Breast epithelium (tissue), 4 donors: ENCODE measurements around the gene OVAAL. TPM values are rescaled to one million over a fixed set of nuclear protein-coding genes. Genes with fewer than 3 reads are reported as not detected.

Experiments used
- DNase-seq, 2 donors: peaks; one replicate each; pipeline ENCODE4 v3.0.0-alpha.2; 2019; ENCODE audit warnings: low spot score in 2 of 2
- H3K27ac ChIP-seq, 2 donors: fragments of 200-600 bp; sonication (generic) in 1 of 2; one replicate each; pipeline ENCODE4 v1.5.1; 2016 to 2019; ENCODE audit warnings: mild to moderate bottlenecking in 1 of 2
- H3K27me3 ChIP-seq, 2 donors: fragments of 200-600 bp; sonication (generic) in 1 of 2; one replicate each; pipeline versions ENCODE4 v1.5.1 to v1.6.0; 2017 to 2019; ENCODE audit warnings: control low read depth in 1 of 2, mild to moderate bottlenecking in 1 of 2
- H3K36me3 ChIP-seq: fragments of 200-600 bp; one replicate; pipeline ENCODE4 v1.5.1; 2019
- H3K4me1 ChIP-seq, 2 donors: fragments of 200-600 bp; sonication (generic); one replicate each; pipeline ENCODE4 v1.5.1; 2016 to 2019; ENCODE audit warnings: control low read depth in 1 of 2
- H3K4me3 ChIP-seq, 3 donors: fragments of 200-600 bp; sonication (generic); 1 replicate in 2 of 3; 2 replicates in 1 of 3; pipeline ENCODE4 v1.5.1; 2016 to 2019; ENCODE audit warnings: mild to moderate bottlenecking in 3 of 3, moderate library complexity in 2 of 3
- H3K9me3 ChIP-seq, 2 donors: fragments of 200-600 bp; sonication (generic) in 1 of 2; one replicate each; pipeline ENCODE4 v1.5.1; 2016 to 2019; ENCODE audit warnings: control low read depth in 1 of 2
- POLR2A ChIP-seq: fragments of 450-650 bp; IDR thresholded peaks from one replicate; pipeline ENCODE4 v1.6.1; 2016; ENCODE audit warnings: antibody characterized with exemption, mild to moderate bottlenecking, moderate library complexity
- POLR2AphosphoS5 ChIP-seq, 3 donors: sonication (generic); formaldehyde crosslinking; IDR thresholded peaks; one replicate each; pipeline ENCODE4 v1.6.1; 2017; ENCODE audit warnings: antibody characterized with exemption in 3 of 3
- intact Hi-C: fragments of 100-400 bp; cut with DNase I; formaldehyde crosslinking; loops from one replicate; pipeline ENCODE4 v1.15.1; 2023; ENCODE audit warnings: low total_unique reads
- total RNA-seq, 3 donors: library from RNA; depleted of rRNA; stranded (reverse); fragments of >200 nt; gene quantifications; one replicate each; pipeline ENCODE4 v1.1.0, GENCODE V29; 2016
- TF ChIP-seq, protein P1 (sequence below), 3 donors: fragments of 450-650 bp; IDR thresholded peaks; one replicate each; pipeline ENCODE4 v1.5.1; 2016 to 2017; ENCODE audit warnings: antibody characterized with exemption in 3 of 3, mild to moderate bottlenecking in 3 of 3, moderate library complexity in 3 of 3

Gene OVAAL
- total RNA-seq, 3 donors from 2014 or later, result not detected

DNA sequence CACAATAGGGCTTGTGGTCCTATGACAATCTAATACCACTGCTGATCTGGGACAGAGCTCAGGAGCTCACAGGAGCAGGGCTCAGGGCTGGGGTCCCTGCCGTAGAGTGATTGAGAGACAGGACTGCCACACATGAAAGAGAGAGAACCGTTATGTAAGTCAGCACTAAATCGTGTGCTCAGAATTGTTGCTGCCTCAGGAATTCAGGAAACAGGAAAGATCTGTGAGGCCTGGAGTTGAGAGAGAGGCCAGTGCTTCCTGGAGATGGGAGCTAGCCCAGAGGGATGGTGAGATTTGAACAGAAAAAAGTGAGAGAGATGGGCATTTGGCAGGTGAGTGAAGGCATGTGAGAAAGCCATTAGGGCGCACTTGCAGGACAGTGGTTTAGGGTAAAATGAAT lies 38.9 kb upstream of the OVAAL start:
- Histone ChIP-seq H3K4me3 (no peak overlapping the region), H3K36me3 (no peaks in the 10 kb centered on the region), H3K4me1 (no peaks in the 10 kb centered on the region), H3K27ac (no peak overlapping the region), H3K27me3 (no peaks in the 10 kb centered on the region), H3K9me3 (no peaks in the 10 kb centered on the region)
- DNase-seq, result no peak
- intact Hi-C loops, result no loop called here
- TF ChIP-seq, protein P1, sequence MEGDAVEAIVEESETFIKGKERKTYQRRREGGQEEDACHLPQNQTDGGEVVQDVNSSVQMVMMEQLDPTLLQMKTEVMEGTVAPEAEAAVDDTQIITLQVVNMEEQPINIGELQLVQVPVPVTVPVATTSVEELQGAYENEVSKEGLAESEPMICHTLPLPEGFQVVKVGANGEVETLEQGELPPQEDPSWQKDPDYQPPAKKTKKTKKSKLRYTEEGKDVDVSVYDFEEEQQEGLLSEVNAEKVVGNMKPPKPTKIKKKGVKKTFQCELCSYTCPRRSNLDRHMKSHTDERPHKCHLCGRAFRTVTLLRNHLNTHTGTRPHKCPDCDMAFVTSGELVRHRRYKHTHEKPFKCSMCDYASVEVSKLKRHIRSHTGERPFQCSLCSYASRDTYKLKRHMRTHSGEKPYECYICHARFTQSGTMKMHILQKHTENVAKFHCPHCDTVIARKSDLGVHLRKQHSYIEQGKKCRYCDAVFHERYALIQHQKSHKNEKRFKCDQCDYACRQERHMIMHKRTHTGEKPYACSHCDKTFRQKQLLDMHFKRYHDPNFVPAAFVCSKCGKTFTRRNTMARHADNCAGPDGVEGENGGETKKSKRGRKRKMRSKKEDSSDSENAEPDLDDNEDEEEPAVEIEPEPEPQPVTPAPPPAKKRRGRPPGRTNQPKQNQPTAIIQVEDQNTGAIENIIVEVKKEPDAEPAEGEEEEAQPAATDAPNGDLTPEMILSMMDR (IDR thresholded peaks at IDR 0.05), result no peak
- TF ChIP-seq POLR2AphosphoS5 (IDR thresholded peaks at IDR 0.05) (no peak), POLR2A (no peak)

DNA sequence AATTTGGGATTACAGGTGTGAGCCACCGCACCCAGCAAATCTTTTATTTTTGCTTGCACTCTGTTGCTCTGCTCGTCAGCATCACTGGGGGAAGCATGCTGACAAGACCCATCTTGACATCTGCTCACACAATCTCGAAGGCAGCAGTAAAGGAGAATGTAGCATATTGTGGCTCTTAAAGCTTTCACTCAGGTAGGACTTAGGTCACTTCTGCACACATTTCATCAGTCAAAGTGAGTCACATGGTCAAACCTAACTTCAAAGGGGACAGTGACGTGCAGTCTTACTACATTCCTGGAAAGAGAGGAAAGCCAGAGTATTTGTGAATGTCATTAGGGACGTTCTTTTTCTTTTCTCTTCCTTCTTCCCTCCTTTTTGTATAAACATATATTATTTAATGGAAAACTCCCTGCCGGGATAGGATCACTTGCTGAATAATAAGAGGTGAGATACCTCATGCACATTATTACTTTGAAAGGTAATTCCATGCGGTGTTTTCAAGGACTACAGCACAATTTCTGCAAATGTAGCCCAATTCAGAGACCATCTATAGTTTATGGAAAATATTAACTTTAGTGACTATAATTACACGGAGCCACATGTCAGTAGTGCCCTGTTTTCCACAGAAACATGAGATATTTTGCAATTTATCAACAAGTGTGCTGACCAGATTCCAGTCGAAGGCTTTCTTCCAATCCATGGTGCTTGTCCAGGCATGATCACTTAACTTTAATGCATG lies 37.1 kb upstream of the OVAAL start:
- Histone ChIP-seq H3K9me3 (no peaks in the 10 kb centered on the region), H3K4me3 (no peak overlapping the region), H3K27ac (peak overlapping the region; percentile 45 to 55), H3K27me3 (no peaks in the 10 kb centered on the region), H3K4me1 (no peaks in the 10 kb centered on the region), H3K36me3 (no peaks in the 10 kb centered on the region)
- TF ChIP-seq, protein P1 (IDR thresholded peaks at IDR 0.05), result no peak
- no peak for TF ChIP-seq POLR2AphosphoS5 (IDR thresholded peaks at IDR 0.05)
- TF ChIP-seq POLR2A, result no peak
- DNase-seq, result peak in 1 of 2 donors; percentile 37
- intact Hi-C loops, result no loop called here

DNA sequence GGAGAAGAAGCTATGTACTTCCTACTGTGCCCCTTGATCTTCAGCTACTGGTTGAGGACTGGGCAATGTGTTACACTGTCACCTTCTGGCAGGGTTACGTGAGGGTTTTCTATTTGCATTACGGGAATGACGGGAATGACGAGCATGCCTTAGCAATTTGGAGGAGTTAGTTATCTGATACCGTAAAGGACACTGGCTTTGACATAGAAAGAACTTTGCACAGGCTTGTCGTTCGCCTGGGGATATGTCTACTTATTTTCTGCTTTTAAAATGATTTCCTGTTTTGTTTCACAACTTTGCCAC lies 36.6 kb upstream of the OVAAL start:
- Histone ChIP-seq H3K4me1 (no peaks in the 10 kb centered on the region), H3K4me3 (no peak overlapping the region), H3K27me3 (no peaks in the 10 kb centered on the region), H3K36me3 (no peaks in the 10 kb centered on the region), H3K27ac (peak overlapping the region; percentile 45 to 55), H3K9me3 (no peaks in the 10 kb centered on the region)
- peak in 1 of 2 donors; percentile 32 for DNase-seq
- TF ChIP-seq POLR2A (no peak), POLR2AphosphoS5 (IDR thresholded peaks at IDR 0.05) (no peak)
- TF ChIP-seq, protein P1 (IDR thresholded peaks at IDR 0.05), result no peak
- intact Hi-C loops, result no loop called here

DNA sequence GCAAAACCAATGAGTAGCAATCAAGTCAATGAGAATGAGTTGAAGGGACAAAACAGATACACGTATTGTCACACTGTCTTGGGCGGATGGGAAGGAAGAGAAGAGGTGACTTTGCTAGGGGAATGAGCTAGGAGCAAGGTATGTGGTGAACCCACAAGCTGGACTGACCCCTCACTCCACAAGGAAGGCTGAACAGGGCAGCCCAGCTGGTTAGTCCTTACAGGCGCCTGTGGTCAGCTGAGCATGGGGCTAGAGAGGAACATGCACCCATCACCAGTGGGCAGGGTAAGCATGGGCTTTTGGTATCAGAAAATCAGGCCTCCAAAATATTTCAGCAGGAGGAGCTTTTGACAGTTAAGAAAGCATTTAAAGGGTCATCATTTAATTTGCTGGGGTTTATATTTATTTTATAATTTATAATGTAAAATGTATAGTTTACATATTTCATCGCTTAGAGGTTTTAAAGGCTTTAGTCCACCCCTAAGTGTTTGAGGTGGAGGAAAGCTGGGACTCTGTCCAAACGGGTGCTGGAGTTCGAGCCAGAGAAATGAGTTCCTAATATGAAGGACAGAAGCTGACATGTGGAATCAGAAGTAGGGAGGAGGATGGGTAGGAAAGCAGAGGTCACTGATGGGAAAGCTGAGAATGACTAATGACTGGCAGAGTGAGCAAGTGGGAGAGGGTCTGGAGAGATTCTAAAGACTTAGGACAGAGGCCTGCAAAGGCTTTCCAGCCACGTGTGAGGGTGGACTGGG lies 34.4 kb upstream of the OVAAL start:
- intact Hi-C loops, result loop anchor here (1.0 kb wide), 1 partner anchor 25 kb away; no protein-coding TSS in a partner anchor
- no peak overlapping the region for H3K27ac ChIP-seq
- H3K4me3 ChIP-seq, result no peak overlapping the region
- no peaks in the 10 kb centered on the region for H3K27me3 ChIP-seq
- H3K36me3 ChIP-seq, result no peaks in the 10 kb centered on the region
- H3K9me3 ChIP-seq, result no peaks in the 10 kb centered on the region
- no peak for TF ChIP-seq POLR2AphosphoS5 (IDR thresholded peaks at IDR 0.05)
- TF ChIP-seq POLR2A, result no peak
- TF ChIP-seq, protein P1 (IDR thresholded peaks at IDR 0.05), result no peak
- H3K4me1 ChIP-seq, result no peaks in the 10 kb centered on the region
- no peak for DNase-seq
